8988T (cell line): ENCODE data around the gene RANGAP1.
A peak's percentile ranks its signal among the peaks of the same experiment; 100 is the strongest.

Experiments used
- DNase-seq: peaks from one replicate; pipeline ENCODE4 v3.0.0; 2011

Gene RANGAP1

GRCh38 chr22:41285820-41286638 is at the start of gene RANGAP1:
Gene RANGAP1 (minus strand): TSS chr22:41286187. CDS start chr22:41281044, 5,143 bp downstream.
- peak; percentile 72 for DNase-seq

GRCh38 chr22:41334951-41335635 is 49.1 kb upstream of the RANGAP1 start:
- no peak for DNase-seq

- no peak for DNase-seq
These were observed 48.2 kb upstream of the RANGAP1 start for GRCh38 chr22:41334215-41334614.

GRCh38 chr22:41333806-41334205 is 47.8 kb upstream of the RANGAP1 start:
- no peak for DNase-seq

GRCh38 chr22:41332217-41332939 is 46.4 kb upstream of the RANGAP1 start:
- DNase-seq = no peak

GRCh38 chr22:41330169-41330568 is 44.2 kb upstream of the RANGAP1 start:
- no peak for DNase-seq

GRCh38 chr22:41327124-41327523 is 41.1 kb upstream of the RANGAP1 start:
- no peak for DNase-seq

- no peak for DNase-seq
These were observed 39.0 kb upstream of the RANGAP1 start for GRCh38 chr22:41324821-41325528.

GRCh38 chr22:41320416-41321240 is 34.6 kb upstream of the RANGAP1 start:
- no peak for DNase-seq

- no peak for DNase-seq
These were observed 29.6 kb upstream of the RANGAP1 start for GRCh38 chr22:41315586-41315985.

- DNase-seq = no peak
These were observed 28.8 kb upstream of the RANGAP1 start for GRCh38 chr22:41314821-41315220.

- no peak for DNase-seq
These were observed 25.5 kb upstream of the RANGAP1 start for GRCh38 chr22:41311487-41311886.

GRCh38 chr22:41310336-41310735 is 24.3 kb upstream of the RANGAP1 start:
- no peak for DNase-seq

- no peak for DNase-seq
These were observed 22.6 kb upstream of the RANGAP1 start for GRCh38 chr22:41308544-41308947.

GRCh38 chr22:41308054-41308453 is 22.1 kb upstream of the RANGAP1 start:
- no peak for DNase-seq

GRCh38 chr22:41305646-41306045 is 19.7 kb upstream of the RANGAP1 start:
- peak; percentile 47 for DNase-seq

- no peak for DNase-seq
These were observed 16.8 kb upstream of the RANGAP1 start for GRCh38 chr22:41302811-41303210.

- DNase-seq = no peak
These were observed 16.2 kb upstream of the RANGAP1 start for GRCh38 chr22:41302021-41302767.

GRCh38 chr22:41301085-41302020 is 15.4 kb upstream of the RANGAP1 start, which contains the start of gene ZC3H7B:
Gene ZC3H7B (plus strand): TSS chr22:41301525. CDS start chr22:41320661, 19,136 bp downstream.
- peak; percentile 96 for DNase-seq

GRCh38 chr22:41300661-41301060 is 14.7 kb upstream of the RANGAP1 start:
- DNase-seq = no peak
